Liver (tissue), 9 donors: Measurements from ENCODE around the gene ZNF561. TPM values are rescaled to one million over a fixed set of nuclear protein-coding genes. Genes with fewer than 3 reads are reported as not detected.

Source experiments
- DNase-seq: peaks from one replicate; pipeline ENCODE4 v3.0.0-alpha.2; 2017; ENCODE audit warnings: low spot score
- H3K27ac ChIP-seq, 2 donors: one replicate each; pipeline ENCODE4 v1.7.0; 2013; ENCODE audit warnings: inconsistent platforms in 2 of 2, low read length in 2 of 2, control low read depth in 1 of 2, low read depth in 1 of 2, mild to moderate bottlenecking in 1 of 2
- H3K27me3 ChIP-seq, 4 donors: one replicate each; pipeline versions ENCODE4 v1.6.1 to v1.7.0; 2013; ENCODE audit warnings: low read length in 3 of 4, inconsistent platforms in 1 of 4, mild to moderate bottlenecking in 1 of 4, moderate library complexity in 1 of 4; ENCODE audit not compliant: control insufficient read depth in 4 of 4, insufficient read depth in 4 of 4
- H3K36me3 ChIP-seq, 4 donors: one replicate each; pipeline versions ENCODE4 v1.6.1 to v1.7.0; 2013; ENCODE audit warnings: low read length in 3 of 4, mild to moderate bottlenecking in 3 of 4, low read depth in 1 of 4, moderate library complexity in 1 of 4; ENCODE audit not compliant: control insufficient read depth in 4 of 4, insufficient read depth in 3 of 4
- H3K4me1 ChIP-seq, 4 donors: one replicate each; pipeline versions ENCODE4 v1.6.1 to v1.7.0; 2013; ENCODE audit warnings: low read length in 3 of 4, mild to moderate bottlenecking in 3 of 4, moderate library complexity in 1 of 4; ENCODE audit not compliant: control insufficient read depth in 4 of 4, insufficient read depth in 4 of 4
- H3K4me3 ChIP-seq, 3 donors: one replicate each; pipeline versions ENCODE4 v1.6.1 to v1.7.0; 2013; ENCODE audit warnings: low read length in 3 of 3, control low read depth in 1 of 3, low read depth in 1 of 3, mild to moderate bottlenecking in 1 of 3
- H3K9ac ChIP-seq, 2 donors: one replicate each; pipeline ENCODE4 v1.7.0; 2013; ENCODE audit warnings: low read length in 2 of 2, mild to moderate bottlenecking in 2 of 2, moderate library complexity in 2 of 2, control low read depth in 1 of 2, low read depth in 1 of 2
- H3K9me3 ChIP-seq, 4 donors: one replicate each; pipeline versions ENCODE4 v1.6.1 to v1.7.0; 2013; ENCODE audit warnings: low read length in 3 of 4; ENCODE audit not compliant: control insufficient read depth in 4 of 4
- EGR1 ChIP-seq, 2 donors: IDR thresholded peaks; 2 replicates each; pipeline ENCODE4 v1.6.1; 2016 to 2018; ENCODE audit warnings: antibody characterized with exemption in 2 of 2, low read depth in 2 of 2
- FOXA1 ChIP-seq: IDR thresholded peaks from 2 replicates; pipeline ENCODE4 v1.6.1; 2016; ENCODE audit warnings: antibody characterized with exemption
- FOXA2 ChIP-seq: IDR thresholded peaks from 2 replicates; pipeline ENCODE4 v1.6.1; 2016; ENCODE audit warnings: antibody characterized with exemption
- GABPA ChIP-seq, 2 donors: IDR thresholded peaks in 1 of 2; conservative IDR thresholded peaks in 1 of 2; 2 replicates each; pipeline ENCODE4 v1.6.1; 2016; ENCODE audit warnings: antibody characterized with exemption in 2 of 2, mild to moderate bottlenecking in 1 of 2, moderate library complexity in 1 of 2
- HNF4A ChIP-seq, 2 donors: conservative IDR thresholded peaks; 2 replicates each; pipeline ENCODE4 v1.6.1; 2016; ENCODE audit warnings: antibody characterized with exemption in 2 of 2, mild to moderate bottlenecking in 2 of 2
- HNF4G ChIP-seq: IDR thresholded peaks from 2 replicates; pipeline ENCODE4 v1.6.1; 2016; ENCODE audit warnings: antibody characterized with exemption
- JUND ChIP-seq, 2 donors: IDR thresholded peaks; 2 replicates each; pipeline ENCODE4 v1.6.1; 2016; ENCODE audit warnings: antibody characterized with exemption in 2 of 2
- NR2F2 ChIP-seq: IDR thresholded peaks from 2 replicates; pipeline ENCODE4 v1.6.1; 2016; ENCODE audit warnings: antibody characterized with exemption
- RXRA ChIP-seq, 2 donors: IDR thresholded peaks; 2 replicates each; pipeline ENCODE4 v1.6.1; 2017 to 2018; ENCODE audit warnings: antibody characterized with exemption in 2 of 2, mild to moderate bottlenecking in 1 of 2
- SP1 ChIP-seq: IDR thresholded peaks from 2 replicates; pipeline ENCODE4 v1.6.1; 2018; ENCODE audit warnings: antibody characterized with exemption, mild to moderate bottlenecking
- TAF1 ChIP-seq: conservative IDR thresholded peaks from 2 replicates; pipeline ENCODE4 v1.6.1; 2016; ENCODE audit warnings: antibody characterized with exemption, mild to moderate bottlenecking
- YY1 ChIP-seq: IDR thresholded peaks from 2 replicates; pipeline ENCODE4 v1.6.1; 2016; ENCODE audit warnings: antibody characterized with exemption, mild to moderate bottlenecking
- WGBS: extraction: QIAGEN DNeasy Blood & Tissue Kit; methylation state at CpG from one replicate; pipeline ENCODE4 v1.1.7; 2013; 5-methylcytosine and 5-hydroxymethylcytosine counted together
- polyA plus RNA-seq, 2 donors: library from polyadenylated mRNA; stranded (reverse) in 1 of 2; unstranded in 1 of 2; fragments of 200-250 nt in 1 of 2; fragments of >200 nt in 1 of 2; fragmentation: Nextera tagmentation in 1 of 2; extraction: Ambion mirVana in 1 of 2; gene quantifications; one replicate each; pipeline versions ENCODE4 v1.2.1 to v1.2.3, GENCODE V29; 2013 to 2015
- total RNA-seq, 2 donors: library from RNA; depleted of rRNA; stranded (reverse); fragments of >200 nt; gene quantifications; one replicate each; pipeline ENCODE4 v1.2.3, GENCODE V29; 2014
- TF ChIP-seq, protein P1 (sequence below): IDR thresholded peaks from 2 replicates; pipeline ENCODE4 v1.6.1; 2016; ENCODE audit warnings: antibody characterized with exemption
- TF ChIP-seq, protein P2 (sequence below): IDR thresholded peaks from 2 replicates; pipeline ENCODE4 v1.6.1; 2016; ENCODE audit warnings: antibody characterized with exemption
- TF ChIP-seq, protein P3 (sequence below): IDR thresholded peaks from 2 replicates; pipeline ENCODE4 v1.6.1; 2016; ENCODE audit warnings: antibody characterized with exemption, mild to moderate bottlenecking
- TF ChIP-seq, protein P4 (sequence below): fragments of 150-350 bp; IDR thresholded peaks from 2 replicates; pipeline ENCODE4 v1.5.1; 2017; ENCODE audit warnings: improper control_type of control experiment, low read depth, low read length; ENCODE audit not compliant: missing input control
- TF ChIP-seq, protein P5 (sequence below): IDR thresholded peaks from 2 replicates; pipeline ENCODE4 v1.6.1; 2016; ENCODE audit warnings: antibody characterized with exemption
- donor health status: healthy.
- donor health status: healthy.
- donor health status: healthy.
- donor health status: healthy.
- donor health status: healthy.

Gene ZNF561
- total and polyA plus RNA-seq, 4 donors, result 8.5 to 26.8 (median 12.9) TPM

DNA sequence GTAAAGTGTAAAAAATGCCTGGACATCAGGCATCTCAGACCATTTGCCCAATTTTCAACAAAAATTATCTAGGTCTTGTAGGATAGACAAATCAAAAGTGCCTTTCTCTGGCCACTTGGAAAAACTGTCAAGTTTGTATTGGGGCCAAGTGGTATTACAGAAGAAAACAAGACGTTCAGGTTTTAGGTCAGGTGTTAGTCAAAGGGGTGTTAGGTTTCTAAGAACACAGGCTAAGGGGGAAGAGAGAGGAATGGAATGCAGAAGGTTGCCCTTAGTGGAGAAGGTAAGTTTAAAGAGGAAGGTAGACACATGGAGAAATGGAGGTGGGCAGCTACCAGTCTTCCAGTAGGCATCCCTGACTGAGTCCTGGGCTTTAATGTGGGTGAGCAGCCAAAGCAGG, 19.9 kb upstream of the ZNF561 start:
- H3K27me3 ChIP-seq, result no peaks in the 10 kb centered on the region
- WGBS, result 76% methylated on average over 1 of the region's 1 CpG
- H3K27ac ChIP-seq, result no peak overlapping the region
- H3K4me1 ChIP-seq, result no peaks in the 10 kb centered on the region
- H3K9ac ChIP-seq, result no peak overlapping the region
- H3K9me3 ChIP-seq, result peaks cover 0 to 8% (median 0%) of the 10 kb centered on the region in 4 donors
- no peak overlapping the region for H3K4me3 ChIP-seq
- no peak for DNase-seq
- peaks cover 0 to 8% (median under 1%) of the 10 kb centered on the region in 4 donors for H3K36me3 ChIP-seq
- no peak for TF ChIP-seq JUND (IDR thresholded peaks at IDR 0.05)
- TF ChIP-seq FOXA1, result no peak
- no peak for TF ChIP-seq EGR1 (IDR thresholded peaks at IDR 0.05; ENCODE audit: low read depth in 2 of 2)
- no peak for TF ChIP-seq GABPA (IDR thresholded peaks at IDR 0.05 in 1 of 2, conservative IDR thresholded peaks at IDR 0.05 in 1 of 2)
- TF ChIP-seq FOXA2, result no peak
- TF ChIP-seq TAF1, result no peak
- TF ChIP-seq SP1, result no peak
- no peak for TF ChIP-seq HNF4G
- TF ChIP-seq, protein P1, sequence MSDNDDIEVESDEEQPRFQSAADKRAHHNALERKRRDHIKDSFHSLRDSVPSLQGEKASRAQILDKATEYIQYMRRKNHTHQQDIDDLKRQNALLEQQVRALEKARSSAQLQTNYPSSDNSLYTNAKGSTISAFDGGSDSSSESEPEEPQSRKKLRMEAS, result no peak
- no peak for TF ChIP-seq NR2F2
- TF ChIP-seq YY1, result no peak
- TF ChIP-seq, protein P2, sequence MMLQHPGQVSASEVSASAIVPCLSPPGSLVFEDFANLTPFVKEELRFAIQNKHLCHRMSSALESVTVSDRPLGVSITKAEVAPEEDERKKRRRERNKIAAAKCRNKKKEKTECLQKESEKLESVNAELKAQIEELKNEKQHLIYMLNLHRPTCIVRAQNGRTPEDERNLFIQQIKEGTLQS, result no peak
- TF ChIP-seq, protein P3, sequence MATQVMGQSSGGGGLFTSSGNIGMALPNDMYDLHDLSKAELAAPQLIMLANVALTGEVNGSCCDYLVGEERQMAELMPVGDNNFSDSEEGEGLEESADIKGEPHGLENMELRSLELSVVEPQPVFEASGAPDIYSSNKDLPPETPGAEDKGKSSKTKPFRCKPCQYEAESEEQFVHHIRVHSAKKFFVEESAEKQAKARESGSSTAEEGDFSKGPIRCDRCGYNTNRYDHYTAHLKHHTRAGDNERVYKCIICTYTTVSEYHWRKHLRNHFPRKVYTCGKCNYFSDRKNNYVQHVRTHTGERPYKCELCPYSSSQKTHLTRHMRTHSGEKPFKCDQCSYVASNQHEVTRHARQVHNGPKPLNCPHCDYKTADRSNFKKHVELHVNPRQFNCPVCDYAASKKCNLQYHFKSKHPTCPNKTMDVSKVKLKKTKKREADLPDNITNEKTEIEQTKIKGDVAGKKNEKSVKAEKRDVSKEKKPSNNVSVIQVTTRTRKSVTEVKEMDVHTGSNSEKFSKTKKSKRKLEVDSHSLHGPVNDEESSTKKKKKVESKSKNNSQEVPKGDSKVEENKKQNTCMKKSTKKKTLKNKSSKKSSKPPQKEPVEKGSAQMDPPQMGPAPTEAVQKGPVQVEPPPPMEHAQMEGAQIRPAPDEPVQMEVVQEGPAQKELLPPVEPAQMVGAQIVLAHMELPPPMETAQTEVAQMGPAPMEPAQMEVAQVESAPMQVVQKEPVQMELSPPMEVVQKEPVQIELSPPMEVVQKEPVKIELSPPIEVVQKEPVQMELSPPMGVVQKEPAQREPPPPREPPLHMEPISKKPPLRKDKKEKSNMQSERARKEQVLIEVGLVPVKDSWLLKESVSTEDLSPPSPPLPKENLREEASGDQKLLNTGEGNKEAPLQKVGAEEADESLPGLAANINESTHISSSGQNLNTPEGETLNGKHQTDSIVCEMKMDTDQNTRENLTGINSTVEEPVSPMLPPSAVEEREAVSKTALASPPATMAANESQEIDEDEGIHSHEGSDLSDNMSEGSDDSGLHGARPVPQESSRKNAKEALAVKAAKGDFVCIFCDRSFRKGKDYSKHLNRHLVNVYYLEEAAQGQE, result no peak
- TF ChIP-seq, protein P4, sequence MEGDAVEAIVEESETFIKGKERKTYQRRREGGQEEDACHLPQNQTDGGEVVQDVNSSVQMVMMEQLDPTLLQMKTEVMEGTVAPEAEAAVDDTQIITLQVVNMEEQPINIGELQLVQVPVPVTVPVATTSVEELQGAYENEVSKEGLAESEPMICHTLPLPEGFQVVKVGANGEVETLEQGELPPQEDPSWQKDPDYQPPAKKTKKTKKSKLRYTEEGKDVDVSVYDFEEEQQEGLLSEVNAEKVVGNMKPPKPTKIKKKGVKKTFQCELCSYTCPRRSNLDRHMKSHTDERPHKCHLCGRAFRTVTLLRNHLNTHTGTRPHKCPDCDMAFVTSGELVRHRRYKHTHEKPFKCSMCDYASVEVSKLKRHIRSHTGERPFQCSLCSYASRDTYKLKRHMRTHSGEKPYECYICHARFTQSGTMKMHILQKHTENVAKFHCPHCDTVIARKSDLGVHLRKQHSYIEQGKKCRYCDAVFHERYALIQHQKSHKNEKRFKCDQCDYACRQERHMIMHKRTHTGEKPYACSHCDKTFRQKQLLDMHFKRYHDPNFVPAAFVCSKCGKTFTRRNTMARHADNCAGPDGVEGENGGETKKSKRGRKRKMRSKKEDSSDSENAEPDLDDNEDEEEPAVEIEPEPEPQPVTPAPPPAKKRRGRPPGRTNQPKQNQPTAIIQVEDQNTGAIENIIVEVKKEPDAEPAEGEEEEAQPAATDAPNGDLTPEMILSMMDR, result no peak

DNA sequence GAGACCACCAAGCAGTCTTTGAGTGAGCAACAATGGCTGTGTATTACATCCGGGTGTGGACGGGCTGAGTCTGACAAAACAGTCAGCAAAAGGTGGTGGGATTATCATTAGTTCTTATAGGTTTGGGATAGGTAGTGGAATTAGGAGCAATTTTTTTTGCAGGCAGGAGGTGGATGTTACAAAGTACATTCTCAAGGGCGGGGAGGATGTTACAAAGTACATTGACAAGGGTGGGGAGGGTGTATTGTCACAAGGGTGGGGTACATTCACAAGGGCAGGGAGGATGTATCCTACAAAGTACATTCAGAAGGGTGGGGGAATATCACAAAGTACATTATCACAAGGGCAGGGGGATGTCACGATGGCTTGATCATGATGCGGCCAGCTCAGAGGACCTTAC, 15.0 kb upstream of the ZNF561 start:
- no peak for TF ChIP-seq GABPA (IDR thresholded peaks at IDR 0.05 in 1 of 2, conservative IDR thresholded peaks at IDR 0.05 in 1 of 2)
- no peak for TF ChIP-seq HNF4A (conservative IDR thresholded peaks at IDR 0.05)
- no peak for TF ChIP-seq FOXA1
- no peak for TF ChIP-seq JUND (IDR thresholded peaks at IDR 0.05)
- TF ChIP-seq RXRA (IDR thresholded peaks at IDR 0.05), result no peak
- TF ChIP-seq, protein P5, sequence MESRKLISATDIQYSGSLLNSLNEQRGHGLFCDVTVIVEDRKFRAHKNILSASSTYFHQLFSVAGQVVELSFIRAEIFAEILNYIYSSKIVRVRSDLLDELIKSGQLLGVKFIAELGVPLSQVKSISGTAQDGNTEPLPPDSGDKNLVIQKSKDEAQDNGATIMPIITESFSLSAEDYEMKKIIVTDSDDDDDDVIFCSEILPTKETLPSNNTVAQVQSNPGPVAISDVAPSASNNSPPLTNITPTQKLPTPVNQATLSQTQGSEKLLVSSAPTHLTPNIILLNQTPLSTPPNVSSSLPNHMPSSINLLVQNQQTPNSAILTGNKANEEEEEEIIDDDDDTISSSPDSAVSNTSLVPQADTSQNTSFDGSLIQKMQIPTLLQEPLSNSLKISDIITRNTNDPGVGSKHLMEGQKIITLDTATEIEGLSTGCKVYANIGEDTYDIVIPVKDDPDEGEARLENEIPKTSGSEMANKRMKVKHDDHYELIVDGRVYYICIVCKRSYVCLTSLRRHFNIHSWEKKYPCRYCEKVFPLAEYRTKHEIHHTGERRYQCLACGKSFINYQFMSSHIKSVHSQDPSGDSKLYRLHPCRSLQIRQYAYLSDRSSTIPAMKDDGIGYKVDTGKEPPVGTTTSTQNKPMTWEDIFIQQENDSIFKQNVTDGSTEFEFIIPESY, result no peak
- TF ChIP-seq EGR1 (IDR thresholded peaks at IDR 0.05; ENCODE audit: low read depth in 2 of 2), result no peak
- TF ChIP-seq HNF4G, result no peak
- TF ChIP-seq, protein P2, result no peak
- TF ChIP-seq, protein P1, result no peak
- Histone ChIP-seq H3K4me3 (no peak overlapping the region), H3K36me3 (peaks cover 0 to 15% (median 3%) of the 10 kb centered on the region in 4 donors), H3K27me3 (no peaks in the 10 kb centered on the region), H3K9ac (no peak overlapping the region), H3K27ac (no peak overlapping the region), H3K4me1 (no peaks in the 10 kb centered on the region), H3K9me3 (no peaks in the 10 kb centered on the region)
- WGBS, result 98% methylated on average over 5 of the region's 5 CpGs
- no peak for DNase-seq
